GM18520 (cell line): ENCODE measurements around the gene RING1.

Experiments
- ATAC-seq: cut with Tn5 transposase; IDR thresholded peaks from one replicate; pipeline ENCODE4 v1.9.1; 2021; ENCODE audit not compliant: unreplicated experiment

The RING1 gene

GRCh38 chr6:33171880-33172687 is 36.2 kb upstream of the RING1 start:
- no peak for ATAC-seq

GRCh38 chr6:33172688-33173534 is 35.4 kb upstream of the RING1 start:
- ATAC-seq: no peak

DNA sequence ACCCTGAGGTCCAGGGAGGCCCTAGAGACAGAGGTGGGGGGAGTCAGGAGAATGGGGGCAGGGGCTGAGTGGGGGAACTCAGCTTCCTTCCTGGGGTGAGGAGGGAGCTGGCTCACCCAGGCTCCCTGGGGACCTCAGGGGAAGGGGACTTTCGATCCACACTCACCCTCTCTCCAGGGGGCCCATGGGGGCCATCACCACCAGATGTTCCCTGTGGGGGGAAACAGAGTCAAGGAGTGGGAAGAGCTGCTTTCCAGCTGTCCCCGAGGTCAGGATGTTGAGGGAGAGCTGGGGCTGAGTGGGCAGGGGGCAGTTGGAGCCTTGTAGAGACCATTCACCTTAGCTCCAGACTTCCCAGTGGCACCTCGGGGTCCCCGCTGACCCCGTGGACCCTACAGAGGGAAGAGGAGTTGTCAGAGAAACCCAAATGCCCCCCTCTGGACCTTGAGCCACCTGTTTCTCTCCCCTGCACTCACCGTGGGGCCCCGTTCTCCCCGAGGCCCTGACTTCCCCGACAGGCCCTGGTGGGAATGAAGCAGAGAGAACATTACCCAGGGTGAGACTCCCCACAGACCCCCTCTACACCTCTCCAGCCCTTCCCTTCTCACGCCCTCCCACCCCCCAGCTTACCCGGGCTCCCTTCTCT is 34.6 kb upstream of the RING1 start:
- ATAC-seq: no peak

DNA sequence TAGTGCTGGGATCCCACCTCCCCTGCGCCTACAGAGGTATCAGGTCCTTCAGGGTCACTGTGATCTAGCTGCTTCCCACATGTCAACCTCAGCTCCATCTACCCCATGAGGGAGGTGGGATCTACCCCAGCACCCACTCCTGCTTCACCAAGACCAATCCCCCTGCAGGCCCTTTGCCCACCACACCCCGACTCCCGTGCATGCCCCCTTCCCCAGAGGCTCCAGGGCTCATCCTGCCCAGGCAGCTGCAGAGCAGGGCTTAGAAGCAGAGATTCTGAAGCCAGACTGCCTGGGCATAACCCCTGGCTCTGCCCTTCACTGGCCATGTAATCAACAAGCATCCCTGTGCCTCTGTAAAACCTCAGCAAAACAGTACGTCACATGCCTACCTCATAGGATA is 33.5 kb upstream of the RING1 start:
- ATAC-seq: no peak

DNA sequence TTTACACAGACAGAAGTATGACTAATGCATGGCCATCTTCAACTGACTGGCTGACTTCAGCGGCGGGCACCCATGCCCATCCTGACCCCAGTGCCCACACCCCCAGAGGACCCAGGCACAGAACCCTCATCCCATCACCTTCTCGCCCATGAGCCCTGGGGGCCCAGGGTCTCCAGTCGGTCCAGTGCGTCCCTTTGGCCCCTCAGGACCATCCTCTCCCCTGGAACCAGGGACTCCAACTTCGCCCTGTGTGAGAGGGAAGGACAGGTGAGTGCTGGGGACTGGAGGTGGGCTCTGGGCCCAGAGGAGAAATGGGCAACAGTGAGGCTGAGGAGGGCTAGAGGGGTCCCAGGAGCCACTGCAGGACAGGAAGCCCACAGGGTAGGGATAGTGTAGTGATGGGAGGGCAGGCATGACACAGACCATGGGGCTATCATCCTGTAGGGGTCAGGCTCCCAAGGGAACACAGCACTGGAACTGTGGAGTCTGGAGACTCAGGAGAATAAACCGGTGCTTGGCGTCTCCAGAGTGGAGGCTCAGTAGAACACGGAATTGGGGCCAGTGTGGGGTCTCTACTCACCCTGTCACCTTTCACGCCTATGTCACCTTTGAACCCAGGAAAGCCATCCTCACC is 32.7 kb upstream of the RING1 start:
- no peak for ATAC-seq

DNA sequence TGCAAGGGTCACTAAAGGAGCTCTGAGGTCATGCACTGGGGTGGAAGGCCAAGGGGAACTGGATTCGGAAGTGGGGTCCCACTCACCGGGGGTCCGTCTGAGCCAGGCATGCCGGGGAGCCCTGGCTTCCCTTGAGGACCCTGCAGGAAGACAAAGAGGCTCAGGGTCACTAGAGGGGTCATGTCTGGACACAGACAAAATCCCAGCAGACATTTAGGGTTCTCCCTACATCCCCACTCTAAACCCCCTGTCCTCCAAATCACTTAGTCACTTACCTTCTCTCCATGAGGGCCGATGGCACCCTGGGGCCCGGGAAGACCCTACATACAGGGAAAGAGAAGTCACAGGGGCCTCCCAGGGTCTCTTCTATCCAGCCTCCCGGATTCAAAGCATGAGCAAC is 31.4 kb upstream of the RING1 start:
- ATAC-seq: no peak

DNA sequence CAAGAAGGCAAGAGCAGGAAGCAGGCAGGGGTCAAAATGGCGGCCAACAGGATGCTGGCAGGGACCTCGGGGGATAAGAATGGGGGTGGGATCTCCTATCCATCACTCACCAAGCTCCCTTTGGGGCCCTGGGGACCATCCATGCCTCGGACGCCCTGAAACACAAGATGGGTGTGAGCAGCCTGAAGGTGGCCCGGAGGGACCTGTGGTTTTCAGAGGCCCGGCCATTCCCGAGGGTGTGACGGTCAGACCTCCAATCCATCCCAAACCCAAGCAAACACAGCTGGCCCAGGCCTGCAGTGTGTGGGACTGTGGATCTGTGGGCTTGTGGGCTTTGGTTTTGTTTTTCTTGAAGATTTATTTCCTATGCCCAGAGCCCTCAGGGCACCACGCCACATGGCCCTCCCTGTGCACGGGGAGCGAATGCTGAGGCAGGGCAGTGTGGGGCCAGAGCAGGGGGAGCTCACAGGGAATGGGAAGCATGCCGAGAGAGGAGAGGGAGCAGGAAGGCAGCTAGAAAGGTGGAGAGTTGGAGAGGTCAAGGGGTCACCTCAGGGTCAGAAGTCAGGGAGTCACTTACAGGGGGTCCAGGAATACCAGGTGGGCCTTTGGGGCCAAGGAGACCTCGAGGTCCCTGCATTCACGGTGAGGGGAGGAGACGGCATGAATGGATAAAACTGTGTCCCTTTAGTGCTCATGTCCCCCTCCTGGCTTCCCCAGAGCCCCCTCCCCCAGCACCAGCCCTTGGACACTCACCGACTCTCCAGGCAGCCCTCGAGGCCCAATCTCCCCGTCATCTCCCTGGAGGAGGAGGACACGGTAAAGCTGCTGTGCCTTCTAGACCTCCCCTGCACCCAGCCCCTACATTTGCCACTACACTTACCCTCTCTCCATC is 30.5 kb upstream of the RING1 start:
- no peak for ATAC-seq

DNA sequence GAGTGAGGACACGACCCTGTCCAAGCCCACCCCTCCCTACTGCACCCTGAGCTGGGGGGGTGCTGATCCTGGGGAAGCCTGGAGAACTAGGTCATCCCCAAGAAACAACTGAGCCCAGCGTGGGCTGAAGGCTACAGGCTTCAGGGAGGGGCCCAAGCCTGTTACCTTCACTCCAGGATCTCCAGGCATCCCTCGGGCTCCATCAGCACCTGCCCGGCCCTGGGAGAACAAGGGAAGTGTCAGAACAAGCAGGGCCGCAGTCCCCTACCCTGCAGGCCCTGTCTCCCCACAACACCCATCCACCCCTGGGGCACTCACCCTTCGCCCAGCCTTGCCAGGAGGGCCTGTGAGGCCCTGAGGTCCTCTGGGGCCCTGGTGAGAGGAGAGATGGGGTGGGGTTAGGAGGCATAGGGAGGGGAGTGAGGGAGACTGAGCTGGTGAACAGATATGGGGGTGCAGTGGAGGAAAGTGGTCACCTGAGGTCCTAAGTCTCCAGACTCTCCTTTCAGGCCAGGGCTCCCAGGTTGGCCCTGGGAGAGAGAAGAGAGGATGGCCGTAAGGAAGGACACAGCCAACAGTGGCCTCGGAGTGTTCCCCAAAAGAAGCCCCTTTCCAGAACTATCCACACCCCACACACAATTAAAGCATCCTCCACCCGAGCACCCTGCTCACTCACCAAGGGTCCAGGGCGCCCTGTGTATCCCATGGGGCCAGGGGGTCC is 29.4 kb upstream of the RING1 start:
- no peak for ATAC-seq

GRCh38 chr6:33181141-33181540 is 27.2 kb upstream of the RING1 start:
- no peak for ATAC-seq

DNA sequence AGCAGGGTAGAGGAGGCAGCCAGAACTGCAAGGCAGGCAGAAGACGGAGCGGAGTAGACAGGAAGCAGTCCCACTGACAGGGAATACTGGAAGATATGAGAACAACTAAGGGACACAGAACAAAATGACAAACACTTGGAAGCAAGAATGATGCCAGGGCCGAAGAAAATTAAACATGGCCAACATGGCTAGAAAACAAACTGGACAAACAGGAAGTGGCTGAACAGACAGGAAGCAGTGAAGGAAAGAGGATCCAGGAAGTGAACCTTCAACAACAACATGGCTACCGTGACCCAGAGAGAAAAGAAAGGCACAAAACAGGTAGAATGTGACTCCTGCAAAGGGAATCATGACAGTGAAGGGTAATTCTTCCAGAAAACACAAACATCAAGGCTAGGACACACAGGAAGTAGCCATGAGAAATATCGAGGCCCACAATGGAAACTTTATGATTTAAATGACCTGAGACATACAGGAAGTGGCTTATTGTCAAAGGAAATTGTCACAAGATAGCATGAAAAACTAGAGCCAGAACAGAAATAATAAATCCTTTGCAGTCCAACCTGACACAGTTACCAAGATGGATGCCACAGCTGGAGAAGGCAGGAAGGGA is 25.1 kb upstream of the RING1 start:
- ATAC-seq: no peak

DNA sequence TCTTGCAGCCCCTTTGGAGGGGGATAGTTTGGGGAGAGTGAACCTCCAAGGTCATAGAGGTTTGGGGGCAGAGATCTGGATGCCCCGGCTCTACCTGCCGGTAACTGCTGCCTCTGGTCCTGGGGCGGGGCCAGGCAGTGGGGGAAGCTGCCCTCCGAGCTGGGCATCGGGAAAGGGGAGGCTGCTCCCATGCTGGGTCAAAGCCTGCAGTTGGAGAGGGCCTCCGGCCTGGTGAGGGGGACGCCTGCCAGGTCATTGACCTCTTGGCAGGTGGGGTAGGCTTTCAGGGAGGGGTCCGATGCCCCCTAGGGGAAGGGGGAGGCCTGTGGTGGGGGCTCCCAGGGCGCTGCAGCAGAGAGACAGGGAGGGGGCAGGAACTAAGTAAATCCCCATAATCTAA is 23.1 kb upstream of the RING1 start:
- ATAC-seq: no peak

GRCh38 chr6:33185654-33186187 is 22.6 kb upstream of the RING1 start:
- ATAC-seq: no peak

GRCh38 chr6:33187809-33188208 is 20.5 kb upstream of the RING1 start:
- no peak for ATAC-seq

GRCh38 chr6:33189164-33189563 is 19.1 kb upstream of the RING1 start:
- no peak for ATAC-seq

DNA sequence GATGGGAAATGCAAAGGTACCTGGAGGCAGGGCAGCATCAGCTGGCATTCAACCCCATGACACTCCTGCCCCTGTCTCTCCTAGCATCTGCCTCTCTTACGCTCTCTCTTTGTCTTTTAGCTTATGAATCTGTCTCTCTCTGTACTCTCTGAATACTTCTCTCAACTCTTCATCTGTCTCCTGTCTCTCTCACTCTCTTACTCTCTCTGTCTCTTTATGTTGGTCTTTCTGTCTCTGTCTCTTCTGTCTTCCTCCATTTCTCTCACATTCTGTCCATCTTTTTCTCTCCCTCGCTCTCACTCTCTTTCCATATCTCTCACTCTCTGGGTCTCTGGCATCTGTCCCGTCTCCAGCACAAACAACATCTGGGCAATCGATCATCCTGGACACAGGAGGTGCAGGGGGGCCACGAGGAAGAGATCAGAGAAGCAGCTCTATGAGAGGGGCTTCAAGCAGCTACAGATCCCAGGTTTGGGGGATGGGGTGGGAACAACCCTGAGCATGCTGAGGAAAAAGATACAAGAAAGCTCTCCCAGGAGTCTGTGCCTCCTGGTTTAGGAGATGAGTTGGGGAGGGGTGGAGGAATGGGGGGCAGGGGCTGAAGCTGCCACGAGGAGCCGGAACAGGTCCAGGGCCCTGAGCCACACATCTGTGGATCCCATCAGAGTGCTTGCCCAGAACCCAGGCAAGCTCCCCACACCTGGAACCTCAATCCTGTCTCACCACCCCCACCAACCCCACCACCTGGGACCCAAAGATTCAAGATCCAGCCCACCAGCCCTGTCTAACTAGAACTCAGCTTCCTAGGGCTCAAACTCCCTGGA is 18.5 kb upstream of the RING1 start:
- no peak for ATAC-seq

DNA sequence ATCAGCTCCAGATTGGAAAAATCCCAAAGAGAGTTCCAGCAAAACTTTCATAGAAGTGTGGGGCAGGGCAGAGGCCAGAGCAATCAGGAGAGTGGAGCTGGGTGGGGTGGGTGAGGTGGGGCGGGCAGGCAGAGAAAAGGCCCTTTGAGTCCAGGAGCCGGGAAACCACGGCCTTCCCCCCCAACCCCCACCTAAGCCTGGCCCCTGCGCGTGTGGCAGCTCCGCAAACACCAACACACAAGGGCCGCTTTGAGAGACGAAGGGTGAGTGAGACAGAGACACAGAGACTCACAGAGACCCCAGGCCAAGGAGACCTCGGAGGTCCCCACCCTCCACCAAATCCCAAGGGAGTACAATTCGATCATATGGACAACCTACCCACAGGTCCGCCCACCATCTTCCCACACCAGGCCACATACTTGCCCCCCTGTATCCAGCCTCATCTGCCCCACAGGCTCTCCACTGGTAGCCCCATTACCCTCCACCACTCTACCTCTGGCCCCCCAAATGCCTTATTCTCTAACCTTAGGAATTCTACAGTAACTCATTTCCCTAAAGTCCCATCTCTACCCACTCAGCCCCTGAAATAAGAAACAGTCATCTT is 17.7 kb upstream of the RING1 start:
- no peak for ATAC-seq

DNA sequence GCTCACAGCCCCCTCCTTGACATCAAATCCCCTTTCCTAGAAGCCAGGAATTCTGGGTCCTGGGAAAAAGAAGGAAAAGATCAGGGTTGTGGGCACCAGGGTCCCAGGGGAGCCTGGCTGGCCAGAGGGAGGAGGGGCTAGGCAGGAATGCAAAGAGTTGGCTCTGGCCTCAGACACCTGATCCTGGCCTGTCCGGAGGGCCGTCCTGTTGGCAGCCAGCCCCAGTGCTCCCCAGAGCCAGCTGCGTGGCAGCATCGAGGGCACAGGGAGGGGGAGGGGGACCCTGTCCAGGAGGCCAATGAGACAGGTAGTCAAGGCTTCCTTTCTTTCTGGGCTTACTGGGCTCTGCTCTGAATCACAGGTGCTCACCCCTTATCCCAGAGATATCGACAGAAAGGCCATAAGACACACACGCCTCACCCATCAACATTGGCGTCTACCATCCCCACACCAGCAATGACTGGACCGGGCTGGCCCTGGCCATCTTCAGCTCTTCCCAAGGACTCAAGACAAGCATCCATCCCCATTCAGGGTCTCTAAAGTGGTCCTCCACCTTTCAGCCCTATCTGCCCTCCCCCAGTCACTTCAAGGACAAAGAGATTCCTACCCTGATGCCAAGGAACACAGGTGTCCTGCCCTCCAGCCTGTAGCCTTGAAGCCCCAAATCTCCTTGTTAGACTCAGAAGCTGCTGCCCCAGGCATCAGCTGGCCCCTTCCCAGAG is 16.8 kb upstream of the RING1 start:
- ATAC-seq: no peak
